C4-2B (cell line): ENCODE results near the gene HNF4A.

Experiments used
- H3K27ac ChIP-seq: fragments of 450-650 bp; 2 replicates; pipeline ENCODE4 v1.5.1; 2017
- CTCF ChIP-seq: fragments of 450-650 bp; conservative IDR thresholded peaks from 2 replicates; pipeline ENCODE4 v1.5.1; 2017; ENCODE audit warnings: mild to moderate bottlenecking
- ZFX ChIP-seq: fragments of 450-650 bp; IDR thresholded peaks from 2 replicates; pipeline ENCODE4 v1.6.1; 2017

The HNF4A gene

DNA sequence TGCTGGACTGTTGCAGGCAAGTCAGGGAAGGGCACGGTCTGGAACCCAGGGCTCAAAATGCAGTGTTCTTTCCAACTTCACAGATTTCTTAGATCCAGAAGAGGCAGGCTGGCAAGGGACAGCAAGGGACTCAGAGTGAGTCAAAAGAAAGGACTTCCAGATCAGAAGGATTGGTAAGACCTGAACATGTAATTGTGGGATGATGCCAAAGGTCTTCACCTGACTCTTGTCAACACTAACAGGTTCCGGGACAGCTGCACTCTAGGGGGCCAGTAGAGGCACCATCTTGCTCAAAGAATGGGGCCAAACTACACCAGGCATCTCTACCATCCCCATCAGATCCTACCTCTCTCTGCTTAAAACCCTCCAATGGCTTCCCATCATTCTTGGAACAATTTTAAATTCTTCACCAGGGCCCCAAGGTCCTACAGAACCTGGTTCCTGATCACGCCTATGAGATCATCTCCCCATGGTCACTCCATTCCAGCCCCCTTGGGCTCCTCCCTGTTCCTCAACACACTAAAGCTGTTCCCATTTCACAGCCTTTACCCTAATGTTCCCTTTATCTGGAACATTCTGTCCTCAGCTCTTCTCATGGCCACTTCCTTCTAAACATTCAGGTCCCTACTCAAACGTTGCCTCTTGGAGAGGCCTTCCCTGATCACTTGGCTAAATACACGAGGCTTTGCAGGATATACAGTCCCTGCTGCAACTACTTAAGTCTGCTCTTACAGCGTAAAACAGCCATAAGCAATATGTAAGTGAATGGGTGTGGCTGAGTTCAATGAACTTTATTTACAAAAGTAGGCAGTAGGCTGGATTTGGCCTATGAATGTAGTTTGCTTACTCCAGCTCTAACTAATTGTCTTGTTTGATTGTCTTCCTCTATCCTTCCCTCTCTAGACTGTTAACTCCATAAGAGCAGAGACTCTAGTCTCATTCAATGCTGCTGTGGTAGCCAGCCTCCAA, 90.5 kb downstream of the HNF4A start:
- no peak overlapping the region for H3K27ac ChIP-seq

GRCh38 chr20:44447827-44448419, 92.4 kb downstream of the HNF4A start:
- no peak overlapping the region for H3K27ac ChIP-seq
- no peak for TF ChIP-seq ZFX
- no peak for TF ChIP-seq CTCF

More for the DNA sequence above, 90.5 kb downstream of the HNF4A start:
- no peak for TF ChIP-seq ZFX
- TF ChIP-seq CTCF: no peak

DNA sequence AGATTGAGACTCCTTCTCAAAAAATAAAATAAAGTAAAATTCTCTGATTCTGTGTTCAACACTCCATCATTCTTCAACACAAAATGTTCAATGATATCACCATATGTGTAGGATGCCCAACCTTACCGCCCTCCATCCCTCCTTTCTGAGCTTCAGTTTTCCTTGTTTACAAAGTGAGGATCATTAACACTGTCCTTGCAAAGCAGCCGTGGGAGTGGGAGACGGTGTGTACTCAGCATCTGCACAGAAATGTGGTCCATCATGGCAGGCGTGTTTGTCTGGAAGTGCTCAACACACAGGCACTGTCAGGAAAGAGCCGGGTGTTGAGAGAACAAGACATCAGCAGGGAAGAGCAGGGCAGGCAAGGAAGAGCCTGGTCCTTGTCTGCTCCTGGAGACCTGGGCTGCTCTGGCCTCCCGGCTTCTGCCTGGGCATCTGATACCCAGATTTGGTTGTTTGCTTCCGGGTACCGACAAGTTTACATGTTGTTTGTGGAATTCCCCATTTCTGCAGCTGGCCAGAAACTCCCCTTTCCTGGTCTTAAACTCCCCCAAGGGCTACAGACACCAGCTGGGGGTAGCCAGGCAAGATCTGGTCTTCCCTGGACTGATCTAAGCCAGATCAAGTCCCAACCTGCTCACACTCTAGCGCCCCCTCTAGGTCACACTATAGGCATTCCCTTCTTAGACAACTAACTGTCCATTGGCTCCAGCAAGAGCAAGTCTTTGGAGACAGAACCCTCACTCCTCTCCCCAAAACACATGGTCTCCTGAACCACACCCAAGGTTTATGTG, 93.5 kb downstream of the HNF4A start:
- no peak overlapping the region for H3K27ac ChIP-seq
- TF ChIP-seq ZFX: no peak
- TF ChIP-seq CTCF: no peak; the same call in 1 of the 2 replicates

GRCh38 chr20:44449864-44450263, 94.4 kb downstream of the HNF4A start:
- TF ChIP-seq ZFX: no peak
- TF ChIP-seq CTCF: no peak
- H3K27ac ChIP-seq: peak overlapping the region; percentile 42; the same call in 1 of the 2 replicates

GRCh38 chr20:44450281-44450889, 94.9 kb downstream of the HNF4A start:
- peak overlapping the region; percentile 42; the same call in 1 of the 2 replicates for H3K27ac ChIP-seq
- TF ChIP-seq ZFX (no peak), CTCF (no peak)

DNA sequence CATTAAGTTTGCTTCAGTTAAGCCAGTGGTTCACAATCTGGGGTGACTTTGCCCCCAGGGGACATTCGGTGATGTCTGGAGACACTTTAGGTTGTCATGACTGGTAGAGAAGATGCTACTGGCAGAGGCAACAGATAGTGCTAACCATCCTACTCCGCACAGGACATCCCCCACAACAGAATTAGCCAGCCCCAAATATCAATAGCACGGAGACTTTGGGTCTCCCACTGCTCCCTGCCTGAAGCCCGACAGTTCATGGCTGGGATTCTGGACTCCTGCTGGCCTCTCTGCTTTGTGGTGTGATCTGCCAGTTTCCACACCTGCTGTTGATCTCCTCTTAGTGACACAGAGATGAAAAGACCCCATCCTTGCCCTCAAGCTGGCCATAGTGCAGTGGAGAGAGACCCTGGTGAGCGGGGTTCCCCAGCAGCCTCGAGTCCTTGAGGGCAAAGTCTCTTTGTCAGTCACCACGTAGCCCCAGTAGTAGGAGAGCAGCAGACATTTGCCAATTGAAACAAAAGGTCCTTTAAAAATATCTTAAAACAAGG, 95.5 kb downstream of the HNF4A start:
- TF ChIP-seq ZFX (no peak), CTCF (no peak)
- H3K27ac ChIP-seq: peak overlapping the region; percentile 42; the same call in 1 of the 2 replicates
